A673 (cell line): Measurements from ENCODE around the gene ANK3.

Experiments
- EZH2 ChIP-seq: fragments of 200-600 bp; sonication (generic); IDR thresholded peaks from 2 replicates; pipeline ENCODE4 v1.6.1; 2017; ENCODE audit warnings: borderline replicate concordance, low read depth, mild to moderate bottlenecking, mixed read lengths, antibody characterized with exemption, low read length; ENCODE audit not compliant: poor library complexity, severe bottlenecking
- TF ChIP-seq, protein P1 (sequence below): fragments of 300-800, 200-600 bp; sonication (generic); conservative IDR thresholded peaks from 2 replicates; pipeline ENCODE4 v1.5.1; 2017; ENCODE audit warnings: low read depth, mild to moderate bottlenecking, antibody characterized with exemption, low read length, moderate library complexity, mixed read lengths

DNA sequence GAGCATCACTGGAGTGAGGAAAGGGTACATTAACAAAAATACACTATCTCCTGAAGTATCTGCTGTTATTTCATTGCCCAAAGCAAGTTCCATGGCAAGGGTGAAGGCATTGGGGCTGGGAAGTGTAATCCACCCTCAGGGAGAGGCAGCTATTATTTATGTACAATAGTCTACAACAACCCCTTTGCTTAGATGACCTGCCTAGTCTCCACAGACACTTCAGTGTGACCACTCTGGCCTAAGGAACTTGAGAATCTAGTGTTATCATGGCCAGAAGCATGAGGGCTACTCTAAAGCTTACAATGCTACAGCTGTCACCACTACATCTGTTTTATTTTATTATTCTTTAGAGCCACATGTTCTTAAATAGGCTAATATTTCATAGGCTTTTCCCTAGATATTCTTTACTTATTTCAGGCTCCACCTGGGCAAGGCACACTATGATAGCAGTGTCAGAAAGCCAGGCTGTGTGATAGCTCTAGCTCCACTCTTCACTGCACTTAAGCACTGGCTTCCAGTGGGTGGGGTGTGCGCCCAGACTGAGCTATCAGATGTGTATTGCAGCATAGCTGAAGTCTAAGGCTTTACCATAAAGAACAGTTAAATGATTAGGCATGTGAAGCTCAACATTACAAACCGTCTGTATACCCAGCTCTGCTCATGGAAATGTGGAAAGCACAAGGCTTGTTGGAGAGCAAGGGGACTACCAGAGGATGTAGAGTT lies 366.4 kb downstream of the ANK3 start:
- TF ChIP-seq EZH2 = no peak
- TF ChIP-seq, protein P1, sequence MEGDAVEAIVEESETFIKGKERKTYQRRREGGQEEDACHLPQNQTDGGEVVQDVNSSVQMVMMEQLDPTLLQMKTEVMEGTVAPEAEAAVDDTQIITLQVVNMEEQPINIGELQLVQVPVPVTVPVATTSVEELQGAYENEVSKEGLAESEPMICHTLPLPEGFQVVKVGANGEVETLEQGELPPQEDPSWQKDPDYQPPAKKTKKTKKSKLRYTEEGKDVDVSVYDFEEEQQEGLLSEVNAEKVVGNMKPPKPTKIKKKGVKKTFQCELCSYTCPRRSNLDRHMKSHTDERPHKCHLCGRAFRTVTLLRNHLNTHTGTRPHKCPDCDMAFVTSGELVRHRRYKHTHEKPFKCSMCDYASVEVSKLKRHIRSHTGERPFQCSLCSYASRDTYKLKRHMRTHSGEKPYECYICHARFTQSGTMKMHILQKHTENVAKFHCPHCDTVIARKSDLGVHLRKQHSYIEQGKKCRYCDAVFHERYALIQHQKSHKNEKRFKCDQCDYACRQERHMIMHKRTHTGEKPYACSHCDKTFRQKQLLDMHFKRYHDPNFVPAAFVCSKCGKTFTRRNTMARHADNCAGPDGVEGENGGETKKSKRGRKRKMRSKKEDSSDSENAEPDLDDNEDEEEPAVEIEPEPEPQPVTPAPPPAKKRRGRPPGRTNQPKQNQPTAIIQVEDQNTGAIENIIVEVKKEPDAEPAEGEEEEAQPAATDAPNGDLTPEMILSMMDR = no peak
